HT-29 (cell line): ENCODE data around the gene WARS2. TPM values are rescaled to one million over a fixed set of nuclear protein-coding genes. Genes with fewer than 3 reads are reported as not detected.

Source experiments
- DNase-seq: peaks from one replicate; pipeline ENCODE4 v3.0.0-alpha.2; 2015; ENCODE audit warnings: low spot score
- small RNA-seq: library from RNA; depleted of rRNA; stranded (forward); fragments of <200 nt; gene quantifications from one replicate; pipeline ENCODE3, GENCODE V24; 2014
- total RNA-seq: library from RNA; depleted of rRNA; stranded (reverse); fragments of >200 nt; shearing (Covaris generic); gene quantifications from 2 replicates; pipeline ENCODE4 v1.2.3, GENCODE V29; 2014; rRNA removed

Gene WARS2
- total RNA-seq, 1 experiment from 2014 or later, result 13.1 TPM

- no peak for DNase-seq
Observed at GRCh38 chr1:118984722-118985639, 155.5 kb downstream of the WARS2 start.

DNA sequence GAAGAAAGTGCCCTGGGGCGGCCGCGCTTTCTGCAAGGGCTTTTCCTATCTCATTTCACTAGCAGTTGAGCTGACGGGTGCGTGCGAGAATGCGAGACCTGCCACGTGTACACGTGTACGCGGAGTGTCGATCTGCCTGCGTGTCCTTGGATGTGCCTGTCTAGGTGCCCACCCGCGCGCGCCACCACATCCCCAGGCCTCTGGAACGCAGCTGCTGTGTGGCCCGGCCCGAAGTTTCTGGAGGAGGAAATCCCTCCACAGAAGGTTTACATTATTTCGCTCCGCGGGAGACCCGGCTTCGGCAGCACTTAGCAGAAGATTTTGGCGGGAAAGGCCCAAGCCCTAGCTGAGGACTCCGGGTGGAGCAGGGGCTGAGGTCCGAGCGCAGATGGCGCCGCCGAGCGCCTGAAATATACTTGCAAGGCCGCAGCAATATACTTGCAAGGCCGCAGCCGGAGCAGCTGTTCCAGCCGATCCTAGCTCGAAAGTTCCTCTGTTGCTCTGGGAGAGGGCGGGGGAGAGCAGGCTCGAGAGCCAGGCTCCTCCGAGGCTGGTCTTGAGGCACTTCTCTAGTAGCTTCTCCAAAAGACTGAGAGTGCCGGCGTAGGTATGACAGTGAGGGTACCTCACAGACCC is 156.2 kb downstream of the WARS2 start:
- DNase-seq, result no peak

GRCh38 chr1:118983558-118984041 is 156.9 kb downstream of the WARS2 start:
- no peak for DNase-seq

DNA sequence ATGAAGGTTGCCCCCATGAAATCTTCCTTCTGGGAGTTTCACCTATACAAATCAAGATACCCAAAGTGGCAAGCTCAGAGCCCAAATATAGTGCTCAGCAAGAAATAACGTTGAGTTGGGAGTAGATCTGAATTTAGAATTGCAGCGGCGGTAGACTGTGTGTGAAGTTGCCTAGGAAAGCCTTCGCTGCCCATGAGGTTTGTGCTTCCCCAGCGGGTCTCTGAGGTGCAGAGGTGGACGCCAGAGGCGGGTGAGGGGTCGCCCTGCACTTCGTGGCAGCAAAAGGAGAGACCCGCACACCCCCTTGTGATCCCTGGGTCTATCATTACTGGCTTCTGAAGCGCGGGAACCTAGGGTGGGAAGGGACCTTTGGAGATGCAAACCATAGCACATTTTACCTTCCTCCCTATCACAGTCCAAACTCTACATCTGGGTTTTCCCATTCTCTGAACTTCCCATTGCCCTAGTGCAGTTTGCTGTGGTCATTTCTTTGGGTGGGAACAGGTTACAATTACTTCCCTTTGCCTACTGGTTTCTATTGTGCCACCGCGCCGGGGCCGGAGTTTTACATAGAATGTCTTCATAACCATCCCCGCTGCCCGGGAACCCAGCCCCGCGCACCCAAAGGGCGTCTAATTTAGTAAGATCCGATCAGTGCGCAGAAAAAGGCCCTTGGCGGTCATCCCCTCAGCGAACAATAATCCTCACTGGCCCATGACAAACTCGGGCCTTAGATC is 157.5 kb downstream of the WARS2 start:
- DNase-seq, result no peak

DNA sequence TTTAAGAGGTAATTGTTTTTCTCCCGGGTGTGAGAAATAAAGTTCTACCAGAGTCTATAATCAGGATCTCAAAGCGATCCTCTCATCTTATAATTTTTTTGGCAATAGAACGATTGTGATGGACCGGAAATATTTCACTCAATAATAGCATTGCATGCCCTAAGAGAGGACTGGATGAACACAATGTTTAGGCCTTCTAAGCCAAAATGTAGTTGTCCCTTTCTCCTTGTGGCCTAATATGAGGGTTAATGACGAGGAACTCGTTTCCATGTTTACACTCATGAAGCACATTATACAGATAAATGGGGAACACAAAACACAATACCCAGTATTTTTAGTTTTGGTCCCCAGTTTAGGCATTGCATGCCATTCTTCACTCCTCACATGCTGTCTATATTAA is 158.2 kb downstream of the WARS2 start:
- DNase-seq, result no peak

DNA sequence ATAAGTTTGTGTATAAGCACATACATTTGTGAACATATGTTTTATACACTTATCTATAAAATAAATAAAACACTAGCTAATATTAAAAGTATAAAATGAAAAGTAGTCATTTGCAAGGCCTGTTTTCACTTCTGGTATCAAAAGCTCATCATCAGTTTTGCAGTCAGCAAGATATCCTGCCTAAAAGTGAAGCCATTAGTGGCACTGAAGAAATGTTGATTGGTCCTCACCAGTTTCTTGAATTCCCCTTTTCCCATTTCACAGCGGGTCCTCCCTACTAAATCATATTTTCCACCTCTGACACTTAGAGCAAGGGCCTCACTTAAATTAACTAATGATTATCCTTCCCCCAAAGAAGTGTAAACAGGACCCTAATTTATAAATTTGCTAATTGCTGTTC is 159.0 kb downstream of the WARS2 start:
- no peak for DNase-seq

Small RNAs within 50 kb of the gene (small RNA-seq; reads per million reads assigned to genes)
- gene AL139420.2, result not detected

Other genes with a start within 250 kb of the WARS2 start
- 0.03 TPM in 1 of 2 replicates, not detected in the other for gene TBX15, start 152.3 kb downstream of the WARS2 start, total RNA-seq
- not detected in 2 replicates for gene HAO2, start 228.1 kb upstream of the WARS2 start, total RNA-seq